HFFc6 (cell line): ENCODE data around the gene SMIM35. TPM values are rescaled to one million over a fixed set of nuclear protein-coding genes. Genes with fewer than 3 reads are reported as not detected.

Experiments used
- DNase-seq: peaks from one replicate; pipeline ENCODE4 v3.0.0-alpha.2; 2018
- H3K27ac Mint-ChIP-seq: 2 replicates; pipeline ENCODE4 v1.8.0; 2020; ENCODE audit warnings: mild to moderate bottlenecking, mixed read lengths
- H3K27me3 Mint-ChIP-seq: 2 replicates; pipeline ENCODE4 v1.8.0; 2021; ENCODE audit warnings: mild to moderate bottlenecking, moderate library complexity, mixed read lengths; ENCODE audit not compliant: insufficient read depth
- H3K36me3 Mint-ChIP-seq: 2 replicates; pipeline ENCODE4 v1.8.0; 2021; ENCODE audit warnings: low read depth, mixed read lengths
- H3K4me1 Mint-ChIP-seq: 2 replicates; pipeline ENCODE4 v1.8.0; 2020; ENCODE audit warnings: low read depth, mixed read lengths
- H3K4me3 Mint-ChIP-seq: 2 replicates; pipeline ENCODE4 v1.8.0; 2020; ENCODE audit warnings: mild to moderate bottlenecking, moderate library complexity, mixed read lengths
- H3K9me3 Mint-ChIP-seq: 2 replicates; pipeline ENCODE4 v1.8.0; 2020; ENCODE audit warnings: mild to moderate bottlenecking, mixed read lengths
- CTCF ChIP-seq: fragments of 200-600 bp; sonication (generic); IDR thresholded peaks from 2 replicates; pipeline ENCODE4 v1.5.0; 2021; ENCODE audit warnings: antibody characterized with exemption, mild to moderate bottlenecking
- total RNA-seq, 6 experiments: library from RNA; stranded (reverse); fragmentation: NEBNext Ultra II Directional; extraction: Animal tissue kit (Norgen Biotek cat#: 25700); gene quantifications; 2 replicates in 1 of 6; 3 replicates in 5 of 6; pipeline ENCODE4 v1.2.3, GENCODE V29; 2021

SMIM35 gene
- total RNA-seq, 6 experiments from 2014 or later, result not detected

- H3K9me3 Mint-ChIP-seq, result no peaks in the 10 kb centered on the region
- no peaks in the 10 kb centered on the region for H3K36me3 Mint-ChIP-seq
- H3K27me3 Mint-ChIP-seq, result peaks cover 43% of the 10 kb centered on the region
- H3K27ac Mint-ChIP-seq, result no peak overlapping the region
- TF ChIP-seq CTCF, result no peak
- no peak for DNase-seq
- no peaks in the 10 kb centered on the region for H3K4me1 Mint-ChIP-seq
- H3K4me3 Mint-ChIP-seq, result no peak overlapping the region
Observed at GRCh38 chr11:118060081-118060661, 26.6 kb downstream of the SMIM35 start.

- Mint-ChIP-seq H3K4me3 (no peak overlapping the region), H3K36me3 (no peaks in the 10 kb centered on the region), H3K9me3 (no peaks in the 10 kb centered on the region), H3K27ac (no peak overlapping the region), H3K27me3 (peaks cover 46% of the 10 kb centered on the region), H3K4me1 (no peaks in the 10 kb centered on the region)
- no peak for TF ChIP-seq CTCF
- no peak for DNase-seq
Observed at GRCh38 chr11:118059246-118059940, 27.4 kb downstream of the SMIM35 start.

- H3K27me3 Mint-ChIP-seq, result peaks cover 42% of the 10 kb centered on the region
- no peak overlapping the region for H3K4me3 Mint-ChIP-seq
- H3K27ac Mint-ChIP-seq, result no peak overlapping the region
- H3K4me1 Mint-ChIP-seq, result no peaks in the 10 kb centered on the region
- DNase-seq, result no peak
- TF ChIP-seq CTCF, result no peak
- H3K9me3 Mint-ChIP-seq, result no peaks in the 10 kb centered on the region
- H3K36me3 Mint-ChIP-seq, result no peaks in the 10 kb centered on the region
Observed at GRCh38 chr11:118058311-118059245, 28.2 kb downstream of the SMIM35 start.

- no peaks in the 10 kb centered on the region for H3K36me3 Mint-ChIP-seq
- H3K4me3 Mint-ChIP-seq, result no peak overlapping the region
Observed at GRCh38 chr11:118057251-118058145, 29.3 kb downstream of the SMIM35 start.

More at GRCh38 chr11:118057251-118058145, 29.3 kb downstream of the SMIM35 start:
- H3K4me1 Mint-ChIP-seq, result no peaks in the 10 kb centered on the region
- H3K27ac Mint-ChIP-seq, result no peak overlapping the region
- no peak for DNase-seq
- H3K9me3 Mint-ChIP-seq, result no peaks in the 10 kb centered on the region
- TF ChIP-seq CTCF, result no peak
- peaks cover 42% of the 10 kb centered on the region for H3K27me3 Mint-ChIP-seq
